Measurements from ENCODE around the gene MFSD12. TPM values are rescaled to one million over a fixed set of nuclear protein-coding genes. Genes with fewer than 3 reads are reported as not detected.

MFSD12 gene
- total and polyA plus RNA-seq, 9 donors: 17.4 to 104 (median 36.4) TPM

DNA sequence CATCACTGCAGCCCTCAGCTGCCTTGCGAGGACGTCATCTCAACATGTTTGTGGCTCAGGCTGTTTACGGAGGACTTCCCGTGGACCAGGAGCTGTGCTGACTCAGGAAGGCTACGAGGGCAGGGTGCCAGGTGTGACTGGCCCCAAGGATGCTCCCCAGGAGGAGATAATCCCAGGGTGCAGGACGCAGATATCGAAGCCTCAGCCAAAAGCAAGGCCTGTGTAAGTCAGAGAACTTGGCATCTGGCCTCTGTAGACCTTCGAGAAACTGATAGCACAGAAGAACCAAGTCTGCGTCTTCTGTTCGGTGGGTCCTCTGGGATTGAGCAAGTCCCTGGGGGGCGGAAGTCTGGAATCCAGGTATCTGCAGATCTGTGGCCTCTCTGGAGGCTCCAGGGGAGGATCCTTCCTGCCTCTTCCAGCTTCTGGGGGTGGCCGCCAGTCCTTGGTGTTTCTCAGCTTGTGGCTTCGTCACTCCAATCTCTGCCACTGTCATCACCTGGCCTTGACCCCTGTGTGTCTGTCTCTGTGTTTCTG lies 54.3 kb downstream of the MFSD12 start:
- Histone ChIP-seq H3K4me3 (no peak overlapping the region), H3K4me1 (ENCODE audit: insufficient read depth) (peaks cover 12% of the 10 kb centered on the region), H3K27me3 (no peaks in the 10 kb centered on the region), H3K27ac (no peak overlapping the region), H3K9me3 (no peaks in the 10 kb centered on the region), H3K36me3 (no peaks in the 10 kb centered on the region)
- 67 to 78% (median 70%) methylated on average over 13 of the region's 13 CpGs for WGBS, 3 donors
- DNase-seq: no peak
- intact Hi-C loops (cut with DNase I): no loop called here
- TF ChIP-seq, protein P1, sequence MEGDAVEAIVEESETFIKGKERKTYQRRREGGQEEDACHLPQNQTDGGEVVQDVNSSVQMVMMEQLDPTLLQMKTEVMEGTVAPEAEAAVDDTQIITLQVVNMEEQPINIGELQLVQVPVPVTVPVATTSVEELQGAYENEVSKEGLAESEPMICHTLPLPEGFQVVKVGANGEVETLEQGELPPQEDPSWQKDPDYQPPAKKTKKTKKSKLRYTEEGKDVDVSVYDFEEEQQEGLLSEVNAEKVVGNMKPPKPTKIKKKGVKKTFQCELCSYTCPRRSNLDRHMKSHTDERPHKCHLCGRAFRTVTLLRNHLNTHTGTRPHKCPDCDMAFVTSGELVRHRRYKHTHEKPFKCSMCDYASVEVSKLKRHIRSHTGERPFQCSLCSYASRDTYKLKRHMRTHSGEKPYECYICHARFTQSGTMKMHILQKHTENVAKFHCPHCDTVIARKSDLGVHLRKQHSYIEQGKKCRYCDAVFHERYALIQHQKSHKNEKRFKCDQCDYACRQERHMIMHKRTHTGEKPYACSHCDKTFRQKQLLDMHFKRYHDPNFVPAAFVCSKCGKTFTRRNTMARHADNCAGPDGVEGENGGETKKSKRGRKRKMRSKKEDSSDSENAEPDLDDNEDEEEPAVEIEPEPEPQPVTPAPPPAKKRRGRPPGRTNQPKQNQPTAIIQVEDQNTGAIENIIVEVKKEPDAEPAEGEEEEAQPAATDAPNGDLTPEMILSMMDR (IDR thresholded peaks at IDR 0.05): no peak
- TF ChIP-seq POLR2A (IDR thresholded peaks at IDR 0.05) (no peak), EP300 (IDR thresholded peaks at IDR 0.05) (no peak)

GRCh38 chr19:3501780-3502179 lies 55.6 kb downstream of the MFSD12 start:
- intact Hi-C loops (cut with DNase I): no loop called here
- TF ChIP-seq, protein P1 (IDR thresholded peaks at IDR 0.05): no peak
- TF ChIP-seq POLR2A (IDR thresholded peaks at IDR 0.05) (no peak), EP300 (IDR thresholded peaks at IDR 0.05) (no peak)
- Histone ChIP-seq H3K36me3 (no peaks in the 10 kb centered on the region), H3K27ac (no peak overlapping the region), H3K27me3 (no peaks in the 10 kb centered on the region), H3K4me3 (no peak overlapping the region), H3K9me3 (no peaks in the 10 kb centered on the region), H3K4me1 (ENCODE audit: insufficient read depth) (peaks cover 4% of the 10 kb centered on the region)
- 83 to 91% (median 90%) methylated on average over 3 of the region's 3 CpGs for WGBS, 3 donors
- DNase-seq: no peak

- H3K27me3 ChIP-seq: no peaks in the 10 kb centered on the region
- WGBS, 3 donors: 0% methylated on average over 52 of the region's 52 CpGs
Measured at GRCh38 chr19:3500429-3501101, 56.8 kb downstream of the MFSD12 start, which contains the start of gene DOHH. TSS of gene DOHH (minus strand) at chr19:3500674. CDS start at chr19:3496814, 3,860 bp downstream.

GRCh38 chr19:3499738-3500428 lies 57.5 kb downstream of the MFSD12 start:
- H3K4me1 ChIP-seq (ENCODE audit: insufficient read depth): peaks cover 4% of the 10 kb centered on the region
- TF ChIP-seq, protein P1 (IDR thresholded peaks at IDR 0.05): no peak
- TF ChIP-seq EP300 (IDR thresholded peaks at IDR 0.05): no peak
- no peak for TF ChIP-seq POLR2A (IDR thresholded peaks at IDR 0.05)
- H3K9me3 ChIP-seq: no peaks in the 10 kb centered on the region
- 18 to 23% (median 18%) methylated on average over 18 of the region's 18 CpGs for WGBS, 3 donors
- H3K4me3 ChIP-seq: peak overlapping the region; percentile 83
- no peaks in the 10 kb centered on the region for H3K27me3 ChIP-seq
- intact Hi-C loops (cut with DNase I): no loop called here
- DNase-seq: no peak
- H3K36me3 ChIP-seq: no peaks in the 10 kb centered on the region
- H3K27ac ChIP-seq: peak overlapping the region; percentile 82 to 91

More at GRCh38 chr19:3500429-3501101, 56.8 kb downstream of the MFSD12 start, which contains the start of gene DOHH:
- peak; percentile 95 to 96 (median 96) for DNase-seq
- intact Hi-C loops (cut with DNase I): no loop called here
- Histone ChIP-seq H3K36me3 (no peaks in the 10 kb centered on the region), H3K4me1 (ENCODE audit: insufficient read depth) (peaks cover 4% of the 10 kb centered on the region), H3K27ac (peak within 1 kb of the TSS; percentile 82 to 91), H3K9me3 (no peaks in the 10 kb centered on the region), H3K4me3 (peak within 1 kb of the TSS; percentile 83)
- TF ChIP-seq POLR2A (IDR thresholded peaks at IDR 0.05): peak; percentile 63
- TF ChIP-seq EP300 (IDR thresholded peaks at IDR 0.05): no peak
- TF ChIP-seq, protein P1 (IDR thresholded peaks at IDR 0.05): peak in 1 of 3 donors; percentile 36
